Trophoblast cell (in vitro differentiated cells and primary cell): ENCODE results near the gene REG1B.

ENCODE experiments used
- DNase-seq, 2 donors: peaks; one replicate each; pipeline ENCODE4 v3.0.0-alpha.2; 2016
- H2AFZ ChIP-seq: 2 replicates; pipeline ENCODE4 v1.6.1; 2013; ENCODE audit warnings: low read length, moderate library complexity, mild to moderate bottlenecking; ENCODE audit not compliant: insufficient read depth, poor library complexity
- H2AK5ac ChIP-seq: 2 replicates; pipeline ENCODE4 v1.6.1; 2013; ENCODE audit warnings: mild to moderate bottlenecking, low read length
- H2BK120ac ChIP-seq: 2 replicates; pipeline ENCODE4 v1.6.1; 2013; ENCODE audit warnings: low read length, mild to moderate bottlenecking, moderate library complexity; ENCODE audit not compliant: insufficient read depth, poor library complexity
- H2BK12ac ChIP-seq: 2 replicates; pipeline ENCODE4 v1.6.1; 2013; ENCODE audit warnings: mild to moderate bottlenecking, low read length, moderate library complexity
- H2BK5ac ChIP-seq: 2 replicates; pipeline ENCODE4 v1.6.1; 2013; ENCODE audit warnings: low read length, low read depth, moderate library complexity, mild to moderate bottlenecking; ENCODE audit not compliant: poor library complexity
- H3K14ac ChIP-seq: 2 replicates; pipeline ENCODE4 v1.6.1; 2013; ENCODE audit warnings: mild to moderate bottlenecking, low read length
- H3K18ac ChIP-seq: 2 replicates; pipeline ENCODE4 v1.6.1; 2013; ENCODE audit warnings: mild to moderate bottlenecking, low read length
- H3K23ac ChIP-seq: 2 replicates; pipeline ENCODE4 v1.6.1; 2013; ENCODE audit warnings: low read length
- H3K27ac ChIP-seq: 2 replicates; pipeline ENCODE4 v1.5.1; 2013; ENCODE audit warnings: low read depth, mild to moderate bottlenecking, inconsistent platforms, low read length, moderate library complexity
- H3K27me3 ChIP-seq: 2 replicates; pipeline ENCODE4 v1.6.1; 2013; ENCODE audit warnings: inconsistent platforms, mild to moderate bottlenecking, low read length, moderate library complexity; ENCODE audit not compliant: insufficient read depth
- H3K36me3 ChIP-seq, 2 experiments: 1 replicate in 1 of 2; 2 replicates in 1 of 2; pipeline ENCODE4 v1.6.1; 2013; ENCODE audit warnings: low read length in 2 of 2, mild to moderate bottlenecking in 2 of 2, moderate library complexity in 1 of 2; ENCODE audit not compliant: insufficient read depth in 2 of 2, control insufficient read depth in 1 of 2
- H3K4ac ChIP-seq: 2 replicates; pipeline ENCODE4 v1.6.1; 2013; ENCODE audit warnings: low read depth, mild to moderate bottlenecking, low read length, moderate library complexity
- H3K4me1 ChIP-seq, 2 experiments: 1 replicate in 1 of 2; 2 replicates in 1 of 2; pipeline ENCODE4 v1.6.1; 2013; ENCODE audit warnings: low read length in 2 of 2, mild to moderate bottlenecking in 2 of 2, moderate library complexity in 1 of 2; ENCODE audit not compliant: insufficient read depth in 2 of 2, control insufficient read depth in 1 of 2
- H3K4me2 ChIP-seq: 2 replicates; pipeline ENCODE4 v1.6.1; 2013; ENCODE audit warnings: inconsistent platforms, mild to moderate bottlenecking, low read length, moderate library complexity
- H3K4me3 ChIP-seq: 2 replicates; pipeline ENCODE4 v1.5.1; 2013; ENCODE audit warnings: mild to moderate bottlenecking, low read depth, low read length, inconsistent platforms
- H3K79me1 ChIP-seq: one replicate; pipeline ENCODE4 v1.6.1; 2013; ENCODE audit warnings: low read length
- H3K79me2 ChIP-seq: 2 replicates; pipeline ENCODE4 v1.6.1; 2013; ENCODE audit warnings: low read length, mild to moderate bottlenecking; ENCODE audit not compliant: control insufficient read depth, insufficient read depth, poor library complexity
- H3K9ac ChIP-seq: 2 replicates; pipeline ENCODE4 v1.6.1; 2013; ENCODE audit warnings: mild to moderate bottlenecking, low read length
- H3K9me3 ChIP-seq: 2 replicates; pipeline ENCODE4 v1.6.1; 2013; ENCODE audit warnings: low read depth, mild to moderate bottlenecking, control low read depth, inconsistent platforms, low read length; ENCODE audit not compliant: insufficient read depth
- H4K12ac ChIP-seq: 2 replicates; pipeline ENCODE4 v1.6.1; 2013; ENCODE audit warnings: low read depth, mild to moderate bottlenecking, low read length, moderate library complexity
- H4K8ac ChIP-seq: 2 replicates; pipeline ENCODE4 v1.6.1; 2013; ENCODE audit warnings: low read depth, mild to moderate bottlenecking, low read length, moderate library complexity
- H4K91ac ChIP-seq: one replicate; pipeline ENCODE4 v1.6.1; 2013; ENCODE audit warnings: low read depth, mild to moderate bottlenecking, low read length, moderate library complexity
- WGBS: extraction: QIAGEN DNeasy Blood & Tissue Kit; methylation state at CpG from one replicate; pipeline ENCODE4 v1.1.7; 2013; ENCODE audit warnings: missing lambda C conversion rate; ENCODE audit not compliant: insufficient read length, insufficient coverage; ENCODE audit errors: extremely low coverage; 5-methylcytosine and 5-hydroxymethylcytosine counted together

The REG1B gene

DNA sequence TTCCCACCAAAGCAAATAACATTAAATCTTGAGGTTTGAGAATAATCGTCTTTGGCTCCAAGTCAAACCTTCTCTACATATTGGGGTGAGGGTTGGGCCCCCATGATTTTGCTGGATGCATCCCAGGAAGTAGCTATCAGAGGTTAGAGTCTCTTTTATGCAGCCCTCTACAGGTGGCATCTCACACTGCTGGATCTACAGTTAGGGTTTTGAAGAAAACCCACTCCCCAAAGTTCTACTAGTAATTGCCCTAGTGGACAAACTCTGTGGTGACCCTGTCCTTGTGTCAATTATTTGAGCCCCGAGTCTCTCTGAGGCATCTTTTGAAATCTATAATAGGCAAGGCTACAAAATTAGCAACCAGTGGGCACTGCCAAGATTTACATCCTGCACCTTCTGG is 17.5 kb upstream of the REG1B start:
- Histone ChIP-seq H2BK5ac (no peak overlapping the region), H3K23ac (no peak overlapping the region), H4K12ac (no peak overlapping the region), H3K4ac (no peak overlapping the region), H3K27ac (no peak overlapping the region), H3K4me1 (no peaks in the 10 kb centered on the region), H3K79me1 (no peaks in the 10 kb centered on the region), H3K4me3 (no peak overlapping the region), H3K27me3 (no peaks in the 10 kb centered on the region), H2BK12ac (no peak overlapping the region), H2AFZ (no peak overlapping the region), H3K14ac (no peak overlapping the region), H3K18ac (no peak overlapping the region), H4K91ac (no peak overlapping the region), H3K79me2 (no peaks in the 10 kb centered on the region), H2BK120ac (no peak overlapping the region), H4K8ac (no peak overlapping the region), H3K9me3 (peaks cover 2% of the 10 kb centered on the region), H3K36me3 (no peaks in the 10 kb centered on the region), H3K4me2 (no peak overlapping the region), H2AK5ac (no peak overlapping the region), H3K9ac (no peak overlapping the region)
- DNase-seq, result no peak
- WGBS, result no CpG with 5 or more reads among the region's 2 CpGs

DNA sequence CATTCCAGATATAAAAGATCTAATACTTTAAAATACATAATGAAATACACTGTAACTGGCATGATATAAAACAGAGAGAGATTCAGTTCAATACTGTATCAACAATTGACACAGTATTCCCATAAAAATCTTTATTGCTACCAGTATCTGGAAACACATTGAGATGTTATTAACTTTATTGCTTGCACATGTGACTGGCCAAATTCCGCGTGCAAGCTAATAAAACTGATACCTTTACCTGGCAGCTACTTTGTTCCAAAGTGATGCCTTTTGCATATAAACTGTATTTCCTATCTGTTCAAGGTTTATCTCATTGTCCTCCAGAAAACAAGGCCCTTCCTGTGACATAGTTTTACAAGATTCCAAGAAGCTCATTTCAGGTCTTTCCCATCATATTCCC is 15.4 kb upstream of the REG1B start:
- no peaks in the 10 kb centered on the region for H3K27me3 ChIP-seq
- DNase-seq, result no peak
- no peak overlapping the region for H3K27ac ChIP-seq
- peaks cover 2% of the 10 kb centered on the region for H3K9me3 ChIP-seq
- no peak overlapping the region for H4K12ac ChIP-seq
- no peak overlapping the region for H3K4me3 ChIP-seq
- no CpG with 5 or more reads among the region's 2 CpGs for WGBS
- H2AFZ ChIP-seq, result no peak overlapping the region
- no peak overlapping the region for H4K91ac ChIP-seq
- H3K79me1 ChIP-seq, result no peaks in the 10 kb centered on the region
- no peaks in the 10 kb centered on the region for H3K79me2 ChIP-seq
- H3K23ac ChIP-seq, result no peak overlapping the region
- H3K14ac ChIP-seq, result no peak overlapping the region
- H3K18ac ChIP-seq, result no peak overlapping the region
- no peak overlapping the region for H4K8ac ChIP-seq
- no peak overlapping the region for H2AK5ac ChIP-seq
- no peak overlapping the region for H3K4me2 ChIP-seq
- no peaks in the 10 kb centered on the region for H3K4me1 ChIP-seq
- H3K36me3 ChIP-seq, result no peaks in the 10 kb centered on the region
- H2BK12ac ChIP-seq, result no peak overlapping the region
- H3K4ac ChIP-seq, result no peak overlapping the region
- H3K9ac ChIP-seq, result no peak overlapping the region
- no peak overlapping the region for H2BK120ac ChIP-seq
- H2BK5ac ChIP-seq, result no peak overlapping the region

DNA sequence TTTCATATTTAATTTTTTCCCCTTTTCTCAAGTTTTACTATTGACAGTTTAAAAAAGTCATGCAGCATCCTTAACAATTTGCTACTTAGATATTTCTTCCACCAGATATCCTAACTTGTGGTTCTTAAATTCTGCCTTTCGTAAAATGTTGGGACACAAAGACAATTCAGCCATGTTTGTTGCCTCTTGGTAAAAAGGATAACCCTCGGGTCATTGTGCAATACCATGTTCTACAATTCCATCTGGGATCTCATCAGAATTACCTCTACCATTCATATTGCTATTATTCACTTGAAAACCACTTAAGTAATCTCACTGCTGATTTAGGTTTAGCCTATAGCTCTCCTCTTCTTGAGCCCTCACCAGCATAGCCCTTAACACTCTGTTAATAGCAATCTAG is 13.2 kb upstream of the REG1B start:
- Histone ChIP-seq H3K27ac (no peak overlapping the region), H2BK120ac (no peak overlapping the region), H2AFZ (no peak overlapping the region), H3K36me3 (no peaks in the 10 kb centered on the region), H4K12ac (no peak overlapping the region), H3K27me3 (no peaks in the 10 kb centered on the region), H3K18ac (no peak overlapping the region), H3K9ac (no peak overlapping the region), H3K4me2 (no peak overlapping the region), H3K4ac (no peak overlapping the region), H3K23ac (no peak overlapping the region), H3K14ac (no peak overlapping the region), H3K4me1 (no peaks in the 10 kb centered on the region), H3K9me3 (peaks cover 2% of the 10 kb centered on the region), H4K8ac (no peak overlapping the region), H2BK12ac (no peak overlapping the region), H2BK5ac (no peak overlapping the region), H4K91ac (no peak overlapping the region), H3K79me1 (no peaks in the 10 kb centered on the region), H2AK5ac (no peak overlapping the region), H3K79me2 (no peaks in the 10 kb centered on the region), H3K4me3 (no peak overlapping the region)
- DNase-seq, result no peak
- WGBS, result no CpG with 5 or more reads among the region's 2 CpGs

DNA sequence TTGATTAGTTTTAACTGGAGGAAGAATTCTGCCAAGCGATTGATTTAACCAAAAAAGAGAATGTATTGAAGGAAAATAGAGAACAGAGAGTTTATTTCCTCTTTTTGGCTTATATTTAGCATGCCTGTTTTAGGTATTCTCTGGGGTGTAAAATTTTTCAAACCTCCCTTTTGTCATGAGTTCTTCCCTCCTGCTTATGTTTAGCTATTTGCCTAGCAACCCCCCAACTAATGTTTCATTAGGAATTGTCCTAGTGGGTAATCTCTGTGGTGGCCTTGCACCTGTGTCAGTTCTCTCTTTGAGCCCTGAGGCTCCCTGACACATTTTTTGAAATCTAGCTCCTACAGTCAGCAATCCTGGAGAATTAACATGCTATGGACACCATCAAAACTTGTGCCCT is 12.5 kb upstream of the REG1B start:
- Histone ChIP-seq H3K79me2 (no peaks in the 10 kb centered on the region), H3K14ac (no peak overlapping the region), H4K12ac (no peak overlapping the region), H3K27ac (no peak overlapping the region), H3K23ac (no peak overlapping the region), H3K4me3 (no peak overlapping the region), H3K18ac (no peak overlapping the region), H2AK5ac (no peak overlapping the region), H3K27me3 (no peaks in the 10 kb centered on the region), H3K9ac (no peak overlapping the region), H3K4me2 (no peak overlapping the region), H4K91ac (no peak overlapping the region), H2BK5ac (no peak overlapping the region), H4K8ac (no peak overlapping the region), H3K4me1 (no peaks in the 10 kb centered on the region), H2BK120ac (no peak overlapping the region), H3K4ac (no peak overlapping the region), H3K9me3 (peaks cover 2% of the 10 kb centered on the region), H3K36me3 (no peaks in the 10 kb centered on the region), H2BK12ac (no peak overlapping the region), H2AFZ (no peak overlapping the region), H3K79me1 (no peaks in the 10 kb centered on the region)
- no peak for DNase-seq
- no CpG with 5 or more reads among the region's 1 CpG for WGBS
